Keratinocyte (primary cell): Measurements from ENCODE around the gene SLU7. TPM values are rescaled to one million over a fixed set of nuclear protein-coding genes. Genes with fewer than 3 reads are reported as not detected.

Source experiments
- DNase-seq: peaks from one replicate; pipeline ENCODE4 v3.0.0-alpha.2; 2011; ENCODE audit warnings: low read depth, missing footprints, low spot score
- FAIRE-seq: peaks from 2 replicates; lab custom pipeline; 2011; peaks lifted over from hg19 to GRCh38; lab: Jason Lieb, UNC
- H2AFZ ChIP-seq: 2 replicates; pipeline ENCODE4 v1.6.0; 2012; ENCODE audit warnings: low read length, control low read depth, inconsistent platforms; ENCODE audit not compliant: control insufficient read depth
- H3K27ac ChIP-seq: 2 replicates; pipeline ENCODE4 v1.5.1; 2011; ENCODE audit warnings: low read length; ENCODE audit not compliant: control insufficient read depth, insufficient read depth
- H3K27me3 ChIP-seq: 3 replicates; pipeline ENCODE4 v1.6.0; 2011; ENCODE audit warnings: low read length; ENCODE audit not compliant: control insufficient read depth, insufficient read depth; ENCODE audit errors: extremely low read depth
- H3K36me3 ChIP-seq, 2 experiments: 2 replicates in 1 of 2; 3 replicates in 1 of 2; pipeline ENCODE4 v1.5.1; 2011; ENCODE audit warnings: low read length in 2 of 2, mild to moderate bottlenecking in 1 of 2; ENCODE audit not compliant: control insufficient read depth in 2 of 2, insufficient read depth in 2 of 2; ENCODE audit errors: extremely low read depth in 1 of 2
- H3K4me1 ChIP-seq: 3 replicates; pipeline ENCODE4 v1.5.1; 2011; ENCODE audit warnings: low read length; ENCODE audit not compliant: control insufficient read depth, insufficient read depth; ENCODE audit errors: extremely low read depth
- H3K4me2 ChIP-seq: 3 replicates; pipeline ENCODE4 v1.6.0; 2011; ENCODE audit warnings: low read depth, low read length; ENCODE audit not compliant: control insufficient read depth, insufficient read depth; ENCODE audit errors: extremely low read depth
- H3K4me3 ChIP-seq, 3 experiments: fragments of 200-600 bp in 1 of 3; sonication (generic) in 1 of 3; 2 replicates in 2 of 3; 3 replicates in 1 of 3; pipeline ENCODE4 v1.5.1; 2011 to 2016; ENCODE audit warnings: low read length in 3 of 3, mild to moderate bottlenecking in 3 of 3, control low read depth in 2 of 3, inconsistent platforms in 1 of 3, low read depth in 1 of 3, mixed read lengths in 1 of 3, mixed run types in 1 of 3, moderate library complexity in 1 of 3; ENCODE audit not compliant: control insufficient read depth in 2 of 3, insufficient read depth in 2 of 3; ENCODE audit errors: extremely low read depth in 1 of 3
- H3K79me2 ChIP-seq: 2 replicates; pipeline ENCODE4 v1.6.0; 2012; ENCODE audit warnings: low read length; ENCODE audit not compliant: control insufficient read depth, insufficient read depth
- H3K9ac ChIP-seq: 3 replicates; pipeline ENCODE4 v1.6.0; 2011; ENCODE audit warnings: low read length; ENCODE audit not compliant: control insufficient read depth, insufficient read depth; ENCODE audit errors: extremely low read depth
- H3K9me1 ChIP-seq: 3 replicates; pipeline ENCODE4 v1.6.0; 2011; ENCODE audit warnings: low read length; ENCODE audit not compliant: control insufficient read depth, insufficient read depth; ENCODE audit errors: extremely low read depth
- H3K9me3 ChIP-seq: 2 replicates; pipeline ENCODE4 v1.5.1; 2012; ENCODE audit warnings: low read depth, low read length; ENCODE audit not compliant: control insufficient read depth
- H4K20me1 ChIP-seq: 3 replicates; pipeline ENCODE4 v1.6.0; 2011; ENCODE audit warnings: low read length; ENCODE audit not compliant: control insufficient read depth, insufficient read depth; ENCODE audit errors: extremely low read depth
- EZH2 ChIP-seq: IDR thresholded peaks from one replicate; pipeline ENCODE4 v1.6.1; 2012; ENCODE audit warnings: inconsistent platforms, mild to moderate bottlenecking, low read length, moderate library complexity
- dilution Hi-C: fragments of 300-500 bp; cut with MboI; formaldehyde crosslinking; loops from one replicate; pipeline ENCODE4 v1.7.0; 2020; ENCODE audit warnings: low sequenced_read_pairs; ENCODE audit not compliant: extremely low pct_ligation_motif_present
- polyA plus RNA-seq, 5 experiments: library from polyadenylated mRNA; depleted of rRNA in 3 of 5; stranded (reverse) in 3 of 5; stranded (forward) in 1 of 5; unstranded in 1 of 5; fragments of >200 nt; gene quantifications; 1 replicate in 1 of 5; 2 replicates in 3 of 5; 3 replicates in 1 of 5; pipeline versions ENCODE4 v1.2.1 to v1.2.3, GENCODE V29; 2011 to 2012; ENCODE audit warnings: missing spikeins in 2 of 5, low read depth in 1 of 5, low replicate concordance in 1 of 5
- TF ChIP-seq, protein P1 (sequence below), 3 experiments: IDR thresholded peaks in 1 of 3; conservative IDR thresholded peaks in 1 of 3; optimal IDR thresholded peaks in 1 of 3; 2 replicates in 2 of 3; 3 replicates in 1 of 3; pipeline versions ENCODE3 to v1.5.1; 2011; ENCODE audit warnings: low read length in 3 of 3, mild to moderate bottlenecking in 3 of 3, moderate library complexity in 2 of 3, control low read depth in 1 of 3, inconsistent platforms in 1 of 3; ENCODE audit not compliant: insufficient read depth in 2 of 3; ENCODE audit errors: extremely low read depth in 1 of 3

Gene SLU7
- polyA plus RNA-seq, 1 donor (not counting 4 experiments of a cell fraction or from before 2014, with no cell fraction given), result 29.7 TPM

DNA sequence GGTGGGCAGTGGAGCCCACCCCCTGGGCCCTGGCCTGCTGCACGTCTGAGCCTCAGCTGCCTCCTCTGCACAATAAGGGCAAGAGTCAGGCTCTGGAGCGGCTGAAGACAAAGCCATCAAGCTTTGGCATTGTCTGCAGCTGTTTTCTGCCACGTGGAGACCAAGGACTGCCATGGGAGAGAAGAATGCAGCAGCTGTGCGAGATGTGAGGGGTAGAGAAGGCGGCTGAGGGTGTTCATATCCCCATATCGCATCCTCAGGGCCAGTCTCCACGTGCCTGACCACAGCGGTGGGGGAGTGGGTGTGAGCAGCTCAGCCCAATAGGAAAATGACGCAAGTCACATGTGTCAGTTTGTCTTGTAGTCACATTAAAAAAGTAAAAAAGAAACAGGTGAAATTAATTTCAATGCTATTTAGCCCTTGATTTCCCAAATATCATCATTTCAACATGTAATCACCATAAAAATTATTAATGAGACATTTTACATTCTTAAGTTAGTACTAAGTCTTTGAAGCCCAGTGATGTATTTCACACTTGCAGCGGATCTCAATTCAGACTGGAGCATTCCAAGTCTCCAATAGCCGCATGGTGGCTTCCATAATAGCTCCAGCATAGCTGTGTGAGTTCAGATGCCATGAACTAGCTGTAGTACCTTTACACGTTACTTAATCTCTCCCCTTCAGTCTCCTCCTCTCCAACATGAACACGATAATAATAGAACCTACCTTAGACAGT is 55.1 kb downstream of the SLU7 start:
- Histone ChIP-seq H3K36me3 (no peaks in the 10 kb centered on the region), H3K4me2 (no peak overlapping the region), H3K27me3 (no peaks in the 10 kb centered on the region), H4K20me1 (no peaks in the 10 kb centered on the region), H3K9ac (no peak overlapping the region), H3K9me1 (no peaks in the 10 kb centered on the region), H3K9me3 (no peaks in the 10 kb centered on the region), H3K4me3 (no peak overlapping the region), H3K27ac (no peak overlapping the region), H3K4me1 (peaks cover 10% of the 10 kb centered on the region), H3K79me2 (no peaks in the 10 kb centered on the region), H2AFZ (no peak overlapping the region)
- dilution Hi-C loops, result no loop called here
- FAIRE-seq (no peak), DNase-seq (no peak)
- TF ChIP-seq EZH2, result no peak
- TF ChIP-seq, protein P1, sequence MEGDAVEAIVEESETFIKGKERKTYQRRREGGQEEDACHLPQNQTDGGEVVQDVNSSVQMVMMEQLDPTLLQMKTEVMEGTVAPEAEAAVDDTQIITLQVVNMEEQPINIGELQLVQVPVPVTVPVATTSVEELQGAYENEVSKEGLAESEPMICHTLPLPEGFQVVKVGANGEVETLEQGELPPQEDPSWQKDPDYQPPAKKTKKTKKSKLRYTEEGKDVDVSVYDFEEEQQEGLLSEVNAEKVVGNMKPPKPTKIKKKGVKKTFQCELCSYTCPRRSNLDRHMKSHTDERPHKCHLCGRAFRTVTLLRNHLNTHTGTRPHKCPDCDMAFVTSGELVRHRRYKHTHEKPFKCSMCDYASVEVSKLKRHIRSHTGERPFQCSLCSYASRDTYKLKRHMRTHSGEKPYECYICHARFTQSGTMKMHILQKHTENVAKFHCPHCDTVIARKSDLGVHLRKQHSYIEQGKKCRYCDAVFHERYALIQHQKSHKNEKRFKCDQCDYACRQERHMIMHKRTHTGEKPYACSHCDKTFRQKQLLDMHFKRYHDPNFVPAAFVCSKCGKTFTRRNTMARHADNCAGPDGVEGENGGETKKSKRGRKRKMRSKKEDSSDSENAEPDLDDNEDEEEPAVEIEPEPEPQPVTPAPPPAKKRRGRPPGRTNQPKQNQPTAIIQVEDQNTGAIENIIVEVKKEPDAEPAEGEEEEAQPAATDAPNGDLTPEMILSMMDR (optimal IDR thresholded peaks at IDR 0.05 in 1 of 3, IDR thresholded peaks at IDR 0.05 in 1 of 3, conservative IDR thresholded peaks at IDR 0.05 in 1 of 3; ENCODE audit: extremely low read depth in 1 of 3, insufficient read depth in 2 of 3, low read length in 3 of 3), result no peak

DNA sequence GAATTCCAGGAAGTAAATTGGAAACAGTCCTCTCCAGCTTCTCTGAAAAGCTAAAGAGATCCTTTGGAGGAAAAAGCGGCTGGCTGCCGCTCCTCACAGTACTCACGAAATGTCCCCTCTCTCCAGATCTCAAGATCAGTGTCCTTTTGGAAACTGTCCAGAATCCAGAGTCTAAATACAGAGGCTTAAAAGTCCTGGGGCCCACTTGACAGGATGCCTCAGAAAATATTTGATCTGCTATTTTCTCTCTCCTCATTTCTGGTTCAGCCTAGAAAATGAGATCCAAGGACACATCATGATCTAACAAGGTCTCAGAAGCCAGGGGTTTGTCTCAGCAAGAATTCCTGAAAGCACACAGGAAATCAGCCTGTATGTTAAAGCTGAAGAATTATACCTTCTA is 55.7 kb downstream of the SLU7 start:
- no peak for DNase-seq
- H3K79me2 ChIP-seq, result no peaks in the 10 kb centered on the region
- H3K36me3 ChIP-seq, result no peaks in the 10 kb centered on the region
- H3K27ac ChIP-seq, result no peak overlapping the region
- H3K27me3 ChIP-seq, result no peaks in the 10 kb centered on the region
- TF ChIP-seq, protein P1 (optimal IDR thresholded peaks at IDR 0.05 in 1 of 3, IDR thresholded peaks at IDR 0.05 in 1 of 3, conservative IDR thresholded peaks at IDR 0.05 in 1 of 3; ENCODE audit: extremely low read depth in 1 of 3, insufficient read depth in 2 of 3, low read length in 3 of 3), result no peak
- no peak for TF ChIP-seq EZH2
- H3K4me3 ChIP-seq, result no peak overlapping the region
- H4K20me1 ChIP-seq, result no peaks in the 10 kb centered on the region
- no peaks in the 10 kb centered on the region for H3K9me1 ChIP-seq
- H3K4me1 ChIP-seq, result peaks cover 10% of the 10 kb centered on the region
- H2AFZ ChIP-seq, result no peak overlapping the region
- FAIRE-seq, result no peak
- no peak overlapping the region for H3K9ac ChIP-seq
- no peaks in the 10 kb centered on the region for H3K9me3 ChIP-seq
- dilution Hi-C loops, result no loop called here
- H3K4me2 ChIP-seq, result no peak overlapping the region
